NCI-H226 (cell line): ENCODE data around the gene PTRHD1.

Experiments
- DNase-seq: peaks from one replicate; pipeline ENCODE4 v3.0.0-alpha.2; 2015

The PTRHD1 gene

DNA sequence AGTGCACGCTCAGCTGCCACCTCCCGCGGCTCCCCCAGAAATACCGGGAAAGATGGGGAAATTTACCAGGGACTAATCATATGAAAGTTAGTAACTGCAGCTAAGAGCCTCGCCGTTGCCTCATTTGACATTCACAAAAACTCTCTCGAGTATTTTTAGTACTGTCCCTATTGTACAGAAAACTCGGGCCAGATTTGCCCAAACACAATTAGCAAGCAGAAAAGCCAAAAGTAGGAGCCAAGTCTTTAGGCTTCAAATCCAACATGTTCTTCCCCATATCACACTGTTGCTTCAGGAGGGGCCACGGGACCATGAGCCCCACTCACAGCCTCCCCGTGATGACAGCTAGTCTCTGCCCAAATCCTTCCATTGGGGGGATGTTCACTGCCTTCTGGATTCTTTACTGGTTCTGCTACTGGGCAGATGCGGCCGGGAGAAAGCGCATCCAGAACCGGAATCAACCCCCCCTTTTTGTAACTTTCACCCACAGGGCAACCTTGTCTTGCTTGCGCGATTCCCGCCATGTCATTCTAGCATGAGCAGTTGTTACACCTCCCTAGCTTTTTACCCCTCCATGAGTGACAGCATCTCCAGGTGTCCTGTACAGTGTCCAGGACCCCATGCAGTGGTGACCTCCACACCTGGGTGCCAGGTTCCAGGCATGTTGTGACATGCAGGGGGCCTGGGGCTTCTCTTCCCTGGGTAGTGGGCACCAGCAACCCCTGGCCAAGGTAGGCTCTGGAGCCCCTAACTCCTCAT, 35.2 kb upstream of the PTRHD1 start:
- DNase-seq: no peak

DNA sequence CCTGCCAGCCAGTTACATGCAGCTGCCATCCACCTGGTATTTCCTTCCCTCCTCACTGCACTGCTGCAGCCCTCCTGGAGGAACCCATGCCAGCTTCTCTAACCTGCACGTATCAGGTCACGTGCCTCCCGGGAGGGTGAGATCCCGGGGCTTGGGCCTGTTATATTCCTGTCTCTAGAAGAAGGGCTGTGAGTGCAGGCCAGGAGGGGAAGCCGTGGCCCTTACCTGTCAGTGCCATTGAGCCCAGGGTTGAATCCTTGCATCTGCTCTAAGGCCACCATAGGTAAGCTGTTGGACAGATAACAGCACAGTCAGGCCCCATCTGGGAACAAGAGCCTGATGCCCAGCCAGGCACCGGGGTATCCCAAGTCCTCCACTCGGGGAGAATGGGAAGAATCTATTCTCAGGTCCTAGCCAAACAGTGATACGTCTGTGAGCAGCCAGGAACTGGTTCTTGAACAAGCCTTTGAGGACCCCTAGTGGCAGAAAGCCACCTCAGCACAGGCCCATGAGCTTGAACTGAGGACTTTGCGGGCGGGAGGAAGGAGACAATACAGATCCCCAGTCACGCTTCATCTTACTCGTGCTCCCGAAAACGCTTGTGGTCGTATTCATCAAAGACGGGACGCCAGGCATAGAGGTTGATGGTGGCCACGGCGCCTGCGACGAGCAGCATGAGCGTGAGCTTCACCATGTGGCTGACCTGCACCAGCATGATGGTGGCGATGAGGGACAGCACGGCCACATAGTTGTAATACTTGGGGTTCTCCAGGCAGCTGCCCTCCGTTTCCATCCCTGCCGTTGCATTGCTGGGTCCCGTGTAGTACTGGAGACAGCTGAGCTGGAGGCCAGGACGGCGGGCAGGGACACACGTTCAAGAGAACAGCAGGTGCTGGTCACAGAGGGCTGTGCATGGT, 34.4 kb upstream of the PTRHD1 start:
- peak; percentile 47 for DNase-seq

DNA sequence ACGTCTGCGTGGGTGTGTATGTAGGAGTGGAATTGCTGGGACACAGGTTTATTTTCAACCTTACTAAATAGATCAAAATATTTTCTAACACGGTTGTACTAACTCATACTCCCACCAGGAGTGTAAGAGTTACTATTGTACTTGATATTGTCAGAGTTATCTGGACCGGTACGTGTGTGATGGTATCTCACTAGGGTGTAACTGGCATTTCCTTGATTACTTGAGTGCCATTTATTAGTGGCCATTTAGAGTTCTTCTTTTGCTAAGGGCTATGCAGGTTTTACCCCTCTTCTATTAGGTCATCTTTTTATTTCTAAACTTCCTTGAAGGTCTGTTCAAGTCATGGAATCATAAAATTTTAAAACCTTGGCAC, 33.6 kb upstream of the PTRHD1 start:
- no peak for DNase-seq

DNA sequence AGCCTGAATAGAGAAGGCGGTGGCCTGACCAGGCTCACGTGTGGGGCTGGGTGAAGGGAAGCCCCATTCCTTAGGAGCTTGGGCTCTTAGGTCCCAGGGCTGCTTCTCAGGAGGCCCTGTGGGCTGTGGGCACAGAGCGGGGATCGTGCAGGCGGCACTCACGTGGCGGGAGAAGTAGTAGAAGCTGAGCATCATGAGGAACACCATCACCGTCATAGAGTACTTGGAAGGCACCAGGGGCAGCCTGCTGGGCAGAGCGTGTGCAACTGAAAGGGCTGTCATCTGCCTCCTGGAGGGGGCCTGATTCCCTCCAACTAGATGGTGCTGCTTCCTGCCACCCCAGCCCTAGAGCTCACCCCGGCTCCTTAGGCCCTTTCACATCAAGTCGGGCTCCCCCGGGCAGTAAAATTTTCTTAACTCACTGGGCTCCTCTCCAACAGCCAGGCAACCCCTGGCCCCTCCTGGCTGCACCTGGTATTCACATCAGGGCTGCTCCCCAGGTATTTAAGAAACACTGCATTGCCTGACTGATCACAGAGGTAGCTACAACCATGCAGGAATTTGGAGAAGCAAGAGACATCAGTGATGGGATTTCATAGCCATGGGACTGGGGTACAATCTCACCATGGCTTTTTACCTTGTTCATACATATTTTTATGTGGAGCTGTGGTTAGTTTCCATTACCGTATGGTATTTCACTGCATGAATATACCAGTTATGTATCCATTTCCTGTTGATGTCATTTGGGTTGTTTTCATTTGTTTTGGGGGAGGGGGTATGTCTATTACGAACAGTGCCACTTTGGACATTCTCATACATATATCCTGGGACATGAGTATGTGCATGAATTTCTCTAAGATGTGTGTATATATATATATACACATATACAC, 32.9 kb upstream of the PTRHD1 start:
- DNase-seq: no peak

DNA sequence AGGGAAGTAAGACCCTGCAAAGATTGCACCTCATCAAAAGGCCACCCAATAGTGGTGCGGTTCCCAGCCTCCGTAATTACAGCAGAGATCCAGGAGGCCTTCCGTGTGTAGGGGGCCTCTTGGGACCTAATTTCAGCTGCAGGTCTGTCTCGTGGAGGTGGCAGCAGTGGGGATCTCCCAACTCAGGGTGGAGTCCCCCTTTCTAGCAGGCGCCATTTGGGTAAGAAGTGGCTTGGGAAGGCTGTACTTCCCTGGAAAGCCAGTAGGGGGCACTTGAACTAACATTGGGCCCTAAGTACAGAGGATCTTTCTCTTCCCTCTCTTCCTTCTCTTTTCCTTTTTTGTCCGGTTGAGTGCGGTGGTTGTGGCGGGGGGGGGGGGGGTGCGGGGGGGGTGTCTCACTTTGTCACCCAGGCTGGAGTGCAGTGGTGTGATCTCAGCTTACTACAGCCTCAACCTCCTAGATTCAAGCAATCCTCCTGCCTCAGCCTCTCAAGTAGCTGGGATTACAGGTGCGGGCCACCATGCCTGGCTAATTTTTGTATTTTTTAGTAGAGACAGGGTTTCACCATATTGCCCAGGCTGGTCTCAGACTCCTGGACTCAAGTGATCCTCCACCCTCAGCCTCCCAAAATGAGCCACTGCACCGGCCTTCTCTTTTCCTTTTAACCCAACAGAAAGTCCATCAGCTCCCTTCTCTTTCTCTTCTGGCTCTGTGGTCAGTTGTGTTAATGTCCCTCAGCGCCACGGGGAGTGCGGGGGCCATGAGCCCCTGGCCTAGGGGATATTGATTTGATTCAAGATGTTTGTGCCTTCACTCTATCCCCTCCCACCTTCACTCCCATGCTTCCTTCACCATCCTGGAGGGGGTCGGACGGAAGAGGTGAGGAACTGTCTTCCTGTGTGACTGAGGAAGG, 32.0 kb upstream of the PTRHD1 start:
- no peak for DNase-seq

DNA sequence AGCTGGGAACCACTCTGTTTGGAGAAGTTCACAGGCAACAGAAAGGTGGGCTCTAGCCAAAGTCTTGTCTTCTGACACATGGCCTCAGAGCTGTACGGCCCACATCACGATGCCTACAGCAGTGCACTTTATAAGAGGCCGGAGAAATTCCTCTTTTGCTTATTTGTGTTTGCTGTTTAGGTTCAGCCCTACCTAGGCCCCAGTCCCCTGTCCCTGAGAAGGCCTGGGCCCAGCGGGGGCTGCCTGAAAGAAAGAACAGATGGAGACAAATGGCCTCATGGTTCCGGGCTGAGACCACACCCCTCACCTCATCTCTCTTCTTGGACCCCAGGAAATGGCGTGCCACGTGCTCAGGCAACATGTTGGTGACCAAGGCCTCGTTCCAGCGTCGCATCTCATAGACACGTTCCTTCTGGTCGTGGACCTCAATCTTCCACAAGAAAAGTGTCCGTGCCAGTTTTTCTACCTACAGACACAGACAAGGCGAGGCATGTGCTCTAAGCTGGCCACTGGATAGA, 30.9 kb upstream of the PTRHD1 start:
- no peak for DNase-seq

DNA sequence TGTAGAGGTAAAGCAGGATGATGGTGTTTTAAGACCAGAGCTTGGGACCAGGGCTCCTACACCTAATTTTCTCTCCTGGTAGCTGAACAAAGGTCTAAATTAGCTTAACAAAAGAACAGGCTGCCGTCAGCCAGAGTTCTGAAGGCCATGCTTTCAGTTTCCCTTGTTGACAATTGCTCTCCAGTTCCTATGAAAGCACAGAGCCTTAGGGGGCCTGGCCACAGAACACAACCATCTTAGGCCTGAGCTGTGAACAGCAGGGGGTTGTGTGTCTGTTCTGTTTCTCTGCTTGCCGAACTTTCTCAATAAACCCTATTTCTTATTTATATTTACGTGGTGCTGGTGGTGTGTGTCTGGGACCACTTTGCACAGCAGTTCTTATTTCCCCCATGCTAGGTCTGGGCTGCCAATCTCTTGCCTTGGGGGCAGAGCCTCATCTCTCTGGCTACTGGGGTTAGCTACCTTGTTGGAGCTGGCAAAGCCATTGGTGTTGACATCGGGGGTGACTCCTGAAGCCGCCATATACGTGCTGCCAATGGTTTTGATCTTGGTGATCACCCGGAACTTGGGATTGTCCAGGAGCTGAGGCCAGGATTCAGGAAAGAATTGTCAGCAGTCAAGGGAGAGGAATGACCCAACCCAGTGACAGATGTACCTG, 29.0 kb upstream of the PTRHD1 start:
- no peak for DNase-seq

DNA sequence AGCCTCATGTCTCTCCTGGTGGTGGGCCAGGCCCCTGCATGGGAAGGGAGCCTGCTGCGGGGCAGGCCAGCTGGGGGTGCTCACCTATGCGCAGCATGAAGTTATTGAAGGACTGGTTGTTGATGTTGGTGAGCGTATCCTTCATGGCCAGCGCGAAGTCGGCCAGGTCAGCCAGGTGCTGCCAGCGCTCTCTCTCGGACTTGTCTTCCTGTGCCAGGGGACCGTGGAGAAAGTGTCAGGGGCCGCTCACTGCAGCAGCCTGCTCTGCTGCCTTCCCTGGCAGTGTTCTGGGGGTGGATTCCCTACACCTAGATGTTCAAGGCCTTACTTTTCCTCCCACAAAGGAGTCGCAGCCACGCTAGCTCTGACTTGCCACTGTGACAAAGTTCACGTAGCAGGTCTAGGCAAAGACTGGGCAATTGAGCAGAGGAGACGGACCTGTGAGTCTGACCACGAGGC, 28.3 kb upstream of the PTRHD1 start:
- no peak for DNase-seq

DNA sequence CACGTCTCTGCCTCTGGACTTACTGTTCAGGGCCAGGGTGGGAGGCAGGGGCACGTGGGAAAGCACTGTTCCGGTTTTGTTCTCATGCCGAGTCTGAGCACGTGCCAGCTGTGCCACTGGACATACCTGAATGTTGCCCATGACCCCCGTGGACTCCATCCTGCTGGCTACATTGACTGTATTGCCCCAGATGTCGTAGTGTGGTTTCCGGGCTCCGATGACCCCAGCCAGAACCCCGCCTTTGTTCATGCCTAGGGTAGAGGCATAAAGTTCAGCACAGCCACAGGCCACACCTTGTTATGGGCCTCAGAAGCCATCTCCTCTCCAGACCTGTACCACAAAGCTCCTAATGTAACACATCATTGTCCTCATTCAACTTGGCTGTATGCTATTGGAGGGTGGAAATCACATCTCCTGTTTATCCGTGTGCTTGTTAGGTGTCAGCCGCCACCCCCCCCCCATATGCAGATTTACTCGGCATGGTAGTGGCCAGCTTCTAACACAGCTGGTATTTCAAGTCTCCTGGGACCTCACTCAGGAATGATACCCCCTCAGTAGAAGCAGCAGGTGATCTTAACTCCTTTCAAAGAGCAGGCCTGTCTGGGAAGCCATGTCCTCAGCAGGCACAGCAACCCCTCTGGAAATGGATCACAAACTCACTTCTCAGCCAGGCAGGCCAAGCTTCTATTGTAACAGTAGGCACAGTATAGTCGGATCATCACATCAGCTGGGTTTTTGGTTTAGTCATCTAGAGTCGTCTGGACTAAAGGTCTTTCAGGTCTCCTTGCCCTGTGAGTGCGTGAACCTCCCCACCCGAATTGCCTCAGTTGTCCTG, 27.6 kb upstream of the PTRHD1 start:
- no peak for DNase-seq

DNA sequence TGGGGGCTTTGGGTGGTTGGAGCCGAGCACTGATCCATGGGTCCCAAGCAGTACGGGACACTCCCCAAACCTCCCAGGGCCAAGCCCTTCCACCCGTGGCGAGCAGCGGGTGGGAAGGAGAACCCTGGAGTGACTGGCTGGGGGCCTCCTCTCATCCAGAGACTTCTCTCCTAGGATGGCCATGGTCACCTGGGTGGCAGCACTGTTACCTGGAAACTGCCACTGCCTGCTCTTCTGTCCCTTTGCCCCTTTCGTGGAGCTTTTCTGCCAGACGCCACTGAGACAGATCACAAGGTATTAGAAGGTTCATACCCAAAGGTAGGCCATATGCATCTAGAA, 27.0 kb upstream of the PTRHD1 start:
- DNase-seq: no peak

DNA sequence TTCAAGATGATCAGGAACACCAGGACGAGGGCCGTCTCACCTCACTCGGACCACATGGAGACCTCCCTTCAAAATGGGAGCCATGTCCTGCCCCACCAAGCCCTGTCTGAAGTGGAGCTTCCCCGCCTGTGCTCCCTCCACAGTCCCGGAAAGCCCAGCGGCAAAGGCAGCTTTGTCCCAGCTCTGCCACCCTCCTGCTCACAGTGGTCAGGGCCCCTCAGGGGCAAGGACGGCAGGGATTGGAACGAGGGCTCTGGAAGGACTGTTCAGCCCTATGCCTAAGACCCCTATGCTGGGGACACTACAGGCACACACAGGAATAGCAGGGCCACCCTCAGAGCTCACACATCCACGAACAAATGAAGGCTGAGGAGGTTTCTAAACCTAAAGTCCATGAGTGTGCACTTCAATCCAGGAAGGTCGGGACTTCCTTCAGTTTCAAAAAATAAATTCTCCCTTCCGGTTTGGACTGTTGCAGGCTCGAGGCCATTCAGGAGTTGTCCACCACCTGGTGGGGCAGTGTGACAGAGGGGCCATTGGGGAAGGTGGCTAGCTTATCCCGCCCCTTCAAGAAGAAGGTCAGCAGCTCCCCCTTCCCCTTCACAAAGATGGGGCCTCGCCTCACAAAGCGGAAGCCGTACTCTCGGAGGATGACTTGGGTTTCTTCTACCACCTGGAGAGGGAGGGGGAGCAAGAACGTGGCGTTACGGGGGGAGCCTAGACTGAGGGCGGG, 26.4 kb upstream of the PTRHD1 start:
- DNase-seq: no peak

DNA sequence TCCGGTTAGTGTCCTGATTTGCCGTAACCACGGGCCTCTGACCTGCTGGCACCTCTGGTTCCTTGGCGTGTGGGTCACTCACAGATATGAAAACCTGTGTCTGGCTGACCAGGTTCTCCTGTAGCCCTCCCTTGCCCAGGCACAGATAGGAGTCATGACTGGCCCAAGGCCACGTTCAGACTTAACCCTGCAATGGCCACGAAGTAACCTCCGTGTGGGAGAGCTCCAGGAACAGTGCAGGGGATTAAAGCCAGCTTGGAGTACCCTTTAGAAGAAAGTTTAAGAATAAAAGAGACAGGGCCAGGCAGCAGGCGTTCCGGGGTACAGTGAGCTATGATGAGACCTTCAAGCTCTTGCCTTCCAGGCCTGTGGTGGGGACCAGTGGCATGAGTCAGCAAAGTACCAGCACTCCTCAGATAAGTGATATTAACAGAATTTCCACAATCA, 25.6 kb upstream of the PTRHD1 start:
- DNase-seq: peak; percentile 16

DNA sequence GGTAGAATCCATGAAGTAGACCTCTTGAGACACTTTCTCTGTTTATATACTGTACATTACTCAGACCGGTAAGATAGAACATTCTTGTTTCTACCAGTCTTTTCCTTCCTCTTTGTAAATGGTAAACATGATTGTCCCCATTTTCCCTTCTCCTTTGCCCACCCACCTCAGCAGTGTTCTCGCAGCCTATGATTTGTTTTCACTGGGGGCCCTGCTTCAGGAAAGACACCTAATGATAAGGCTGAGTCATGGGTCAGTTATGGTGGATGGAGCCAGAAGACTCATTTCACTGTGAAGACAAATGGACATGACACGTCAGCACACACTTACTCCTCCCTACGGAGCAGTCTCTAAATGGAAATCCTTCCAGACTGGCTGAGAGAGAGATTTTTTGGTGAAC, 23.7 kb upstream of the PTRHD1 start:
- peak; percentile 85 for DNase-seq

DNA sequence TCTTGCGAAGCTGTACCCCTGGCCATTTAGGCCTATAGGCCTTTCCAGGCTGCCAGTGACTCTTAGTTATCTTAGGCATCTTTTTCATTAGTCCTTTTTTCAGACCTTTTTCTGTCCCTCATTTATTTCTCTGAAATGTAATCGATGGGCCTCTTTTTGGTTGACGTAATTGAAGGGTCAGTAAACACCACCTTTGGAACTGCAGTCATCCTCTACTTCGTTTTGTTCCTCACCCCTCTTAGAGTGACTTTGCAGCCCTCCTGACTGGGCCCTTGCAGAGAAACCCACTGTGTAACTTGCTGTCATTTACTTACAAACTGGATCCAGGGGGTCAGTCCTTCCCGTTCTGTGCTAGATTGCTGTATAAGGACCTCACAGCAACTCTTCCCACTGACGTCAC, 23.2 kb upstream of the PTRHD1 start:
- DNase-seq: no peak

DNA sequence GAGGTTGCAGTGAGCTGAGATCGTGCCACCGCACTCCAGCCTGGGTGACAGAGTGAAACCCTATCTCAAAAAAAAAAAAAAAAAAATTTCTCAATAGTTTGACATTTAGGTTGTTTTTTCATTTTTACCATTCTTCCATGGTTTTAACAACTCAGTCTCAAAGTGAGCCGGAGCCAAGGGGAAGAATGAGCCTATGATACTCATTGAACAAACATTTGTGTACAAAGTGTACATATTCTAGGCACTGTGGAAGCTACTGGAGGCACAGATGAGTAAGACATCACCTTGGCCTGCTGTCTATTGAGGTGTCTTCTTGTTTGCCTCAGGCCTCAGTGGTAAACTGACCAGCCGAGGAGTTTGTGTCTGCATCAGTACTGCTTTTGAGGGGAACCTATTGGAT, 22.0 kb upstream of the PTRHD1 start:
- DNase-seq: no peak

DNA sequence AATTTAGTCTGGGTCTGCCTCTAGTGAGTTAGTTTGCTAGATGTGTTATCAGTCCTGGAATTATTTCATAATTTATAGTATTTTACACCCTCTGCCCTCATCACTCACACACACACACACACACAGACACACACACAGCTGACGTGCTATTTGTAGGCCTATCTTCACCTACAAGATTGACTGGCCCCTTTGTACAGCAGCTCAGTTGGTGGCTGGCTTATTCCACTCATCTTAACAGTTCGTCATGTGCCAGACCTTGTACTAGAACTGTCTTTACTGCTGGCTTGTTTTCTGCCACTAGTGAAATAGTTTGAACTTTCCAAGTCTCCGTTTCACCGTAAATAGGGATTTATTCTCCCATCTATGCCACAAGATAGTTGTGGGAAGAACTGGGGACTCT, 21.3 kb upstream of the PTRHD1 start:
- no peak for DNase-seq

DNA sequence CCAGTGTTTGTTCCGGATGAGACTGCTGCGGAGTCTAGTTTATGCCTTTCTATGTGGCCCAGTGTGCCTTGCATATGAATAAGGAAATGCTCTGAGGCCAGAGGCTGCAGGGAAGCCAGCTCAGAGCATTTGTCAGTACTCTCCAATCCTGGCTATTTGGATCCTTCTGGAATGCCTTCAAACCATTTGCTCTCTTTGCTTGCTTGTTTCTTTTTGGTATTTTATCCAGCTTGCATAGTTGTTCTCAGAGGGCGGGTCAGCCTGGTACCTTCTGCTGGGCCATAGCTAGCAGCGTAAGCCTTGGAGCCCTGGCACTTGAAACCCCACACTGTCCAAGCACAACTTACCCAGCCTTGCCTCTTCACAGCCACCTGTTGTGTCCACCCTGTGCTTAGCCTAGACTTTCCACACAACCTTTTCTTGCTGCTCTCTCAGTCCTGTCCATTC, 20.5 kb upstream of the PTRHD1 start:
- no peak for DNase-seq

DNA sequence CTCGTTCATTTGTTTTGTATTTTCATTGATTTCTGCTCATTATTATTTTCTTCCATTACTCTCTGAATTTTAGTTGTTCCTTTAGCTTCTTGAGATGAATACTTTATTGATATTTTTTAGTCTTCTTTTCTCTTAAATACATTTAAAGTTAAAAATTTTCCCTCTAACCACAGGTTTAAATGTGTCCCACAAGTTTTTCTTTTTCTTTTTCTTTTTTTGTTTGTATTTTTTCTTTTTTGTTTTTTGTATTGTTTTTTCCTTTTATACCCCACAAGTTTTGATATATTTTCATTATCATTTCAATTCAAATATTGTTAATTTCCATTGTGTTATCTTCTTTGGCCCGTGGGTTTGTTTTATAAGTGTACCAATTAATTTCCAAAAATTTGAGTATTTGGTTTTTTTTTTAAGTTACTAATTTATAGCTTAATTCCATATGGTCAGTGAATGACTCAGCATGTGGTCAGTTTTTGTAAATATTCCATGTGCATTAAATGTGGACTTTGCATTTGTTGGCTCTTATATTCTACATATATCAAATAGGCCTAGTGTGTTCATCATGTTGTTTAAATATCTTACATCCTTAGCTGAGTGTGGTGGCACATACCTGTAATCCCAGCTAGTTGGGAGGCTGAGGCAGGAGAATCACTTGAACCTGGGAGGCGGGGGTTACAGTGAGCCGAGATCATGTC, 16.3 kb upstream of the PTRHD1 start:
- no peak for DNase-seq

DNA sequence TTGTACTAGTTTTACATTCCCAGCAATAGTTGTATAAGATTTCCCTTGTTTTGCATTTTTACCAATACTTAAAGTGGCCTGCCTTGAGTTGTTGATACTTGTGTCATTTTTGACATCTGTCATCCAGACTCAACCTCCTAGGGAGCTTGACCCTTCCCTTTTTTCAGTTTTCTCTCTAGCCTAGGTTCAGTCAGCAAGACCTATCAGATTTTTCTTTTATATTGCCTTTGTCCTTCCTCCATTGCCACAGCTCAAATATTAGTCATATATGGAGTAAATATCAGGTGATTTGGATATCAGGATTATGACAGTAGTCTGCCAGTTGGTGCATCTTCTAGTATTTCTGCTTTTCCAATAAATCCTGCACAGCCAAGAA, 13.5 kb upstream of the PTRHD1 start:
- DNase-seq: no peak
